GM12878 (cell line): ENCODE data around the gene PTPRQ. TPM values are rescaled to one million over a fixed set of nuclear protein-coding genes. Genes with fewer than 3 reads are reported as not detected.

Experiments used
- ATAC-seq: fragments of 200-7000 bp; cut with Tn5 transposase; 3 replicates; pipeline ENCODE4 v1.9.1; 2020; ENCODE audit warnings: mild to moderate bottlenecking, moderate library complexity
- BruUV-seq: library from RNA; stranded (reverse); fragments of 400-500 nt; replicated peaks from 2 replicates; lab custom pipeline; 2021; lab: Mats Ljungman, UMichigan
- CTCF ChIA-PET: fragments of 300-600 bp; sonication (Branson Sonifier 250); formaldehyde crosslinking; extraction: SDS; loops from one replicate; lab custom pipeline; 2021; ENCODE audit warnings: inconsistent platforms; lab: Yijun Ruan, JAX
- POLR2A ChIA-PET: fragments of 350-600 bp; formaldehyde crosslinking; extraction: SDS; loops from one replicate; lab custom pipeline; 2021; ENCODE audit warnings: inconsistent platforms; lab: Charles Lee
- RAD21 ChIA-PET: fragments of 300-600 bp; sonication (Branson Sonifier 250); formaldehyde crosslinking; loops from one replicate; lab custom pipeline; 2023; ENCODE audit warnings: antibody characterized with exemption; ENCODE audit not compliant: unreplicated experiment; lab: Charles Lee
- SMC1A ChIA-PET: fragments of 300-600 bp; sonication (Branson Sonifier 250); formaldehyde crosslinking; loops from one replicate; lab custom pipeline; 2023; ENCODE audit not compliant: unreplicated experiment, uncharacterized antibody; lab: Charles Lee
- DNase-seq: peaks from one replicate; pipeline ENCODE4 v3.0.0-alpha.2; 2011; ENCODE audit warnings: low read depth, low spot score
- FAIRE-seq: peaks from 3 replicates; lab custom pipeline; 2011; peaks lifted over from hg19 to GRCh38; lab: Jason Lieb, UNC
- H2AFZ ChIP-seq: 2 replicates; pipeline ENCODE4 v1.6.0; 2011; ENCODE audit warnings: low read depth, low read length, control low read depth; ENCODE audit not compliant: control insufficient read depth
- H3K27ac ChIP-seq: 2 replicates; pipeline ENCODE4 v1.5.1; 2011; ENCODE audit warnings: control low read depth; ENCODE audit not compliant: control insufficient read depth, insufficient read depth
- H3K27me3 ChIP-seq, 2 experiments: replicated peaks in 1 of 2; 2 replicates each; pipeline versions ENCODE4 v1.6.0 to v1.6.1; 2011; ENCODE audit warnings: low read length in 1 of 2; ENCODE audit not compliant: control insufficient read depth in 2 of 2, insufficient read depth in 2 of 2
- H3K36me3 ChIP-seq, 2 experiments: 2 replicates each; pipeline ENCODE4 v1.5.1; 2011; ENCODE audit warnings: low read length in 1 of 2; ENCODE audit not compliant: control insufficient read depth in 2 of 2, insufficient read depth in 2 of 2
- H3K4me1 ChIP-seq: 2 replicates; pipeline ENCODE4 v1.6.1; 2011; ENCODE audit warnings: mild to moderate bottlenecking, low read length, moderate library complexity, mixed read lengths; ENCODE audit not compliant: control insufficient read depth, insufficient read depth
- H3K4me2 ChIP-seq: 2 replicates; pipeline ENCODE4 v1.6.0; 2011; ENCODE audit warnings: control low read depth; ENCODE audit not compliant: control insufficient read depth, insufficient read depth
- H3K4me3 ChIP-seq: fragments of 200-600 bp; sonication (generic); 2 replicates; pipeline ENCODE4 v1.5.1; 2016
- H3K79me2 ChIP-seq: 2 replicates; pipeline ENCODE4 v1.6.0; 2011; ENCODE audit warnings: low read length; ENCODE audit not compliant: control insufficient read depth, insufficient read depth
- H3K9ac ChIP-seq: 2 replicates; pipeline ENCODE4 v1.8.0; 2011; ENCODE audit warnings: low read length, control low read depth, mixed read lengths; ENCODE audit not compliant: control insufficient read depth, insufficient read depth
- H3K9me3 ChIP-seq: replicated peaks from 3 replicates; pipeline ENCODE4 v1.5.1; 2011; ENCODE audit warnings: mild to moderate bottlenecking, low read length; ENCODE audit not compliant: control insufficient read depth, insufficient read depth
- H4K20me1 ChIP-seq: 2 replicates; pipeline ENCODE4 v1.6.0; 2011; ENCODE audit not compliant: control insufficient read depth, insufficient read depth
- ATF3 ChIP-seq: IDR thresholded peaks from 2 replicates; pipeline ENCODE4 v1.6.1; 2011; ENCODE audit warnings: low read depth, mild to moderate bottlenecking, low read length, moderate library complexity, borderline replicate concordance; ENCODE audit errors: extremely low read depth
- BCLAF1 ChIP-seq: fragments of 450-650 bp; IDR thresholded peaks from 2 replicates; pipeline ENCODE4 v1.6.1; 2017; ENCODE audit warnings: antibody characterized with exemption, mild to moderate bottlenecking, moderate library complexity
- CHD2 ChIP-seq: IDR thresholded peaks from 2 replicates; pipeline ENCODE4 v1.6.1; 2011; ENCODE audit warnings: low read depth, low read length, improper control_type of control experiment, borderline replicate concordance
- ETV6 ChIP-seq, 2 experiments: fragments of 450-650 bp in 1 of 2; IDR thresholded peaks in 1 of 2; conservative IDR thresholded peaks in 1 of 2; 2 replicates each; pipeline ENCODE4 v1.6.1; 2014; ENCODE audit warnings: antibody characterized with exemption in 1 of 2, borderline replicate concordance in 1 of 2, low read depth in 1 of 2, mild to moderate bottlenecking in 1 of 2, moderate library complexity in 1 of 2
- HDAC2 ChIP-seq: fragments of 200-600 bp; sonication (generic); IDR thresholded peaks from 2 replicates; pipeline ENCODE4 v1.6.1; 2017
- NFYA ChIP-seq: IDR thresholded peaks from 2 replicates; pipeline ENCODE4 v1.6.1; 2011; ENCODE audit warnings: low read depth, mild to moderate bottlenecking, low read length, improper control_type of control experiment, borderline replicate concordance
- NKRF ChIP-seq: fragments of 450-650 bp; conservative IDR thresholded peaks from 2 replicates; pipeline ENCODE4 v1.6.1; 2017; ENCODE audit warnings: mild to moderate bottlenecking, moderate library complexity
- RELB ChIP-seq: fragments of 450-650 bp; IDR thresholded peaks from 2 replicates; pipeline ENCODE4 v1.6.1; 2017; ENCODE audit warnings: low read depth, mild to moderate bottlenecking, moderate library complexity
- SMARCA5 ChIP-seq: fragments of 450-650 bp; IDR thresholded peaks from 2 replicates; pipeline ENCODE4 v1.6.1; 2017; ENCODE audit warnings: mild to moderate bottlenecking
- SP1 ChIP-seq: IDR thresholded peaks from one replicate; pipeline ENCODE4 v1.6.1; 2011; ENCODE audit warnings: low read depth, low read length
- ZBTB4 ChIP-seq: fragments of 450-650 bp; formaldehyde crosslinking; IDR thresholded peaks from 2 replicates; pipeline ENCODE4 v1.4.0; 2022; ENCODE audit warnings: mild to moderate bottlenecking, moderate library complexity
- ZNF274 ChIP-seq: IDR thresholded peaks from one replicate; pipeline ENCODE4 v1.8.0; 2011; ENCODE audit not compliant: insufficient read length, insufficient read depth
- ZNF622 ChIP-seq: fragments of 450-650 bp; IDR thresholded peaks from 2 replicates; pipeline ENCODE4 v1.6.1; 2017; ENCODE audit warnings: mild to moderate bottlenecking, inconsistent platforms
- WGBS: methylation state at CpG from one replicate; pipeline ENCODE4 v1.1.6; 2016; ENCODE audit warnings: low lambda C conversion rate; ENCODE audit not compliant: insufficient replicate concordance, insufficient coverage; ENCODE audit errors: missing lambda C conversion rate; 5-methylcytosine and 5-hydroxymethylcytosine counted together
- in situ Hi-C: fragments of 300-500 bp; cut with MboI; formaldehyde crosslinking; loops from 9 replicates; pipeline ENCODE4 v1.14.3; 2018; ENCODE audit warnings: mixed read lengths
- intact Hi-C: fragments of 100-400 bp; cut with micrococcal nuclease; formaldehyde crosslinking; loops from one replicate; pipeline ENCODE4 v1.14.2; 2022; ENCODE audit not compliant: unreplicated experiment
- polyA plus RNA-seq, 11 experiments: library from polyadenylated mRNA; depleted of rRNA in 4 of 11; unstranded in 6 of 11; stranded (reverse) in 5 of 11; fragments of >200 nt; fragmentation: Nextera tagmentation in 4 of 11; fragmentation: Illumina TruSeq in 1 of 11; extraction: Ambion mirVana in 4 of 11; extraction: Trizol in 1 of 11; gene quantifications; 1 replicate in 1 of 11; 2 replicates in 10 of 11; pipeline versions ENCODE4 v1.2.1 to v1.2.3, GENCODE V29; 2011 to 2016; ENCODE audit warnings: inconsistent platforms in 2 of 11, missing spikeins in 2 of 11, low read depth in 1 of 11
- total RNA-seq, 4 experiments: library from RNA; depleted of rRNA in 3 of 4; stranded (reverse); fragments of >200 nt in 3 of 4; fragmentation: Illumina TruSeq in 1 of 4; extraction: Trizol in 1 of 4; gene quantifications; 2 replicates each; pipeline versions ENCODE4 v1.2.1 to v1.2.3, GENCODE V29; 2013 to 2021

The PTPRQ gene
- total and polyA plus RNA-seq, 10 of the 15 experiments (the other 5 are each of a cell fraction or from before 2014, with no cell fraction given): 0.01 TPM; not detected in 9

- H4K20me1 ChIP-seq: no peaks in the 10 kb centered on the region
- 52% methylated on average over 5 of the region's 5 CpGs for WGBS
- H3K4me3 ChIP-seq: no peak overlapping the region
- ATAC-seq: no peak
- no peak overlapping the region for H3K9ac ChIP-seq
- H3K9me3 ChIP-seq: no peaks in the 10 kb centered on the region
- H3K27me3 ChIP-seq: no peaks in the 10 kb centered on the region
- BruUV-seq: no TSS peak
- no peaks in the 10 kb centered on the region for H3K36me3 ChIP-seq
- CTCF ChIA-PET: no interaction called here
- RAD21 ChIA-PET: no interaction called here
- in situ Hi-C loops (no loop called here), intact Hi-C loops (no loop called here)
- no peak for DNase-seq
- H3K4me1 ChIP-seq: no peaks in the 10 kb centered on the region
- SMC1A ChIA-PET: no interaction called here
- no peaks in the 10 kb centered on the region for H3K79me2 ChIP-seq
- FAIRE-seq: no peak
- POLR2A ChIA-PET: no interaction called here
- no peak overlapping the region for H2AFZ ChIP-seq
- no peak overlapping the region for H3K27ac ChIP-seq
- H3K4me2 ChIP-seq: no peak overlapping the region
- TF ChIP-seq ATF3: no peak
- no peak for TF ChIP-seq RELB
- TF ChIP-seq SP1: no peak
- no peak for TF ChIP-seq HDAC2
- no peak for TF ChIP-seq SMARCA5
- no peak for TF ChIP-seq ZNF622
- no peak for TF ChIP-seq CHD2
- TF ChIP-seq BCLAF1: no peak
- no peak for TF ChIP-seq ZBTB4 (CRISPR knock-in tag)
- TF ChIP-seq ZNF274: no peak
- TF ChIP-seq ETV6 (conservative IDR thresholded peaks at IDR 0.05 in 1 of 2, IDR thresholded peaks at IDR 0.05 in 1 of 2; ENCODE audit: borderline replicate concordance in 1 of 2, low read depth in 1 of 2): no peak
- no peak for TF ChIP-seq NFYA
- TF ChIP-seq NKRF: no peak
These were observed 1.2 kb downstream of the PTPRQ start for GRCh38 chr12:80445083-80445793.
